Activated CD4-positive, CD25-positive, alpha-beta regulatory T cell (primary cell): ENCODE measurements around the gene COG7.
"Not testable (repeated sequence)": the region's sequence is repeated elsewhere in the genome, so short reads cannot be mapped to it uniquely, and the experiment has no call there.

Experiments
- DNase-seq, 4 experiments: peaks; one replicate each; lab custom pipeline; 2025; lab: John Stamatoyannopoulos, UW

The COG7 gene

GRCh38 chr16:23409522-23409921 lies 43.5 kb downstream of the COG7 start:
- no peak for DNase-seq

GRCh38 chr16:23408823-23409298 lies 44.1 kb downstream of the COG7 start:
- DNase-seq = no peak

GRCh38 chr16:23408242-23408822 lies 44.7 kb downstream of the COG7 start:
- no peak for DNase-seq

DNA sequence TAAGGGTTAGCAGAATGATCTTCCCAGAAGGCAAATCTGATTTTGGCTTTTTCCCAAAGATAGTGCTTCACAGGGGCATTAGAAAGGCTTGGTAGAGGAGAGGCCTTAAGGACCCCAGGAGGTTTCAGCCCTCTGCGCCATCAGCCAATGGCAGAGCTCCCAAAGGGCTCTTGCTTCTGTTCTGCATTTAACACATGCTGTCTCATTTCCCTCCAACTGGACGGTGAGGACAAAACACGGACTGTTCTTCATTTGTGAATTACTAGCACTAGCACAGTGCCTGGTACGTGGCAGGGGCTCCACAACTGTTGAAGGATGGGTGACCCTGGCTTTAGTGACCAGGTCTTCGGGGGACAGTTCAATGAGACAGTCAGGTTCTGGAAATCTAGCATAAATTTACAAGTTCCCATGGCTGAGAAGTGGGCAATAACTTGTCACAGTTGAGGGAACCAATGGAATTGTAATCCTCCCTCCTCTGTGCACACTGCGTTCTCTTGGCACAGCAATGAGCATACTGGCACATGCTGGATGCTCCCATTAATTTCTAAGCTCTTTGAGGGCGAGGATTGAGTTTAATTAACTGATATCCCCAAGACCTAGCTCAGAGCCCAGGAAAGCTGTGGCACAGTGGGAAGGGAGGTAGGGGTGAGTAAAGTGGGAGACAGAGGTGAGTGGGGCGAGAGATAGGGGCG lies 45.4 kb downstream of the COG7 start:
- no peak for DNase-seq

GRCh38 chr16:23406546-23407240 lies 46.3 kb downstream of the COG7 start:
- no peak for DNase-seq

DNA sequence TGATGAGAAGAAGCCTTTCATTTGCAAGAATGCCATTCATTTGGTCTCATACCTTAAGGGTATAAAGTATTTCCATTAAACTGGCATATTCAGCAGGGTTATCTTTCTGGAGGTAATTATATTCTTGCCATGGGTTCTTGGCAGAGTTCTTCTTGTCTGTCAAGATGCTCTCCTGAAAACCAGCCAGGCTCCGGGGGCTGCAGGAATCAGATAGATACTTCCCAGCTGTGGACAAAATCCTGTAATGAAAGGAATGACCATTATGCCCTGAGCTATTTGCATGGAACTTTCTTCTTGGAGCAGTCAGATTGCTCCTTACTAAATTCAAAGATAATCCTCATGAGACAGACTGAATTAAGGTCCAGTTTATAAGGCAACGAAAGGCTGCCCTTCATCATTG lies 47.0 kb downstream of the COG7 start:
- DNase-seq = no peak

DNA sequence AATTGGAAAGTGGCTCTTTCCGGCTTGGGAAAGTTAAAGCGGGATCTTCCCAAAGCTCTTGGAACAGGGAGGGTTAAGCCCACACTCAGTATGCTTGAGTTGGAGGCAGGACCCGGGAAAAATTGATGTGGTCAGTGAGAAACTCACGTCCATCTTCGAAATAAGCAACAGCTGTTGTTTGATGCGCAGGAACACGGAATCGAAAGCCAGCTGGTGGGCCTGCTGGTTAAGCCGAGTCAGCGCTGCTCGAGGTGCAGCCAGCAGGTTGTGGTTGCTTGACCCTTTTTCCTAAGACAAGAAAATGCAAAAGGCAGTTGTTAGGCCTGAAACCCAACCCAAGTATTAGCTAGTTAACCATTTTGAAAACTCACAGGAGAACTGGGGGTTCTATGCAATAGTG lies 49.4 kb downstream of the COG7 start:
- DNase-seq = no peak

DNA sequence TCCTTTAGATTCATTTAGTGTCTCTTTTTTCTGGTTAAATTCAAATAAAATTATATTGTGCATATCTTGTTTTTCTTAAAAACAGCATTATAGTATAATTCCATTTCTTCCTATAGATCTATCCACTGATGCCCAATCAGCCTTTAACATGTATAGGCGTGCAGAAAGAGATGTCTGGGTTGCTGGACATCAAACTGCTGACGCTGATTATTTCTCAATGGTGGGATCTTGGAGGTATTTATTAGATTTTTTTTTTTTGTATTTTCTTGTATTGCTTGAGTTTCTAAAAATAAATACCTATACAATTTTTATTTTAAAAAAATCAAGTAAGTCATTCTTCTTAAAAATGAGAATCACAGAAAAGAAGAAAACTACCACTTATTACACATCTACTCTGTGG lies 50.9 kb downstream of the COG7 start:
- DNase-seq = no peak

DNA sequence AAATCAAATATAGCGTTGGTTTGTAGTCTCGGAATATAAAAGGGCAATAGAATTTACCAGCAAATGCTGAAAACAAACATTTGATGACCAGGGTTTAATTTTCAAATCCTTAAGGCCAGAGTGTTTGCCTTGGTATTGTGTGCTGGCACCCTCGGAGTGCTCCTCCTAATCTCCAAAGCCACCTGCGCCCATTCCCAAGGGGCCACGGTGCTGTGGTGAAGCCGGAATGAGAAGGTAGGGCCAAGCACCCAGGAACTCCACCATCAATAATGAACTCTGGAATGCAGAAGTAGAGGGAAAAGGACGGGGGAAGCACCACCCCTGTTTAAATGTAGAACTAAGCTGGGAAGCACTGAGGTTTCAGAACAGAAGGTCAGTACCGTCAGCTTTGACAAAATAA lies 51.9 kb downstream of the COG7 start:
- DNase-seq = no peak

DNA sequence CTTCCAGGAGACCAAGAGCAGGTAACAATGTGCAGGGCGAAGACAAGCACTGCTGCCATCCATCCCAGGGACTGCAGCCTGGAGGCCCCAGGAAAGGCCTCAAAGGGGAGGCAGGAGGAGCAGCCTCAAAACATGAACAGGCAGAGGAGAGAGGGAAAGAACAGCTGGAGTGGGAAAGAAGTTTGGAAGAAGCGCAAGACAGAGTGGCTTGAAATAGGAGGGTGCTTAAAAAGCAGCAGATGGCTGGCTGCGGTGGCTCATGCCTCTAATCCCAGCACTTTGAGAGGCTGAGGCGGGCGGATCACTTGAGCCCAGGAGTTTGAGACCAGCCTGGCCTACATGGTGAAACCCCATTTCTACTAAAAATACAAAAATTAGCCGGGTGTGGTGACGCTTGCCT lies 52.5 kb downstream of the COG7 start:
- DNase-seq = not testable (repeated sequence)

- no peak for DNase-seq
Observed at GRCh38 chr16:23398987-23399805, 53.8 kb downstream of the COG7 start.

- DNase-seq = no peak
Observed at GRCh38 chr16:23397464-23397863, 55.5 kb downstream of the COG7 start.

GRCh38 chr16:23395732-23396131 lies 57.3 kb downstream of the COG7 start:
- no peak for DNase-seq

- no peak for DNase-seq
Observed at GRCh38 chr16:23394141-23394831, 58.7 kb downstream of the COG7 start.

DNA sequence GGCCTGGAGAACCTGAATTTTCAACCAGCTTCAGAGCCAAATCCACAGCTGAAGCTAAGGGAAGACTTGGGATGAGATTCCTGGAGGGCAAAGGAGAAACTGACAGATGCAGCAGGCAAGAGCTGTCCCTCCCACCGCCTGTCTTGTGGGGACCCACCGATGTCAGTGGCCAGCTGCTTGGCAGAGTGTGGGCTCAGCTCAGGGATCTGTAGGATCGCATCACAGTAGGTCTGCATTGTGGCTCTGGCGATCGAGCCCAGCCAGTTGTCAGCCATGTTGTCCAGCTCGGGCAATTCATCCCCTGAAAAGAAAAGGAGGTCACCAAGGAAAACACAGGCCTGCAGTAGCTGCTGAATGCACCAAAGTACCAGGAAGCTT lies 60.8 kb downstream of the COG7 start:
- no peak for DNase-seq

DNA sequence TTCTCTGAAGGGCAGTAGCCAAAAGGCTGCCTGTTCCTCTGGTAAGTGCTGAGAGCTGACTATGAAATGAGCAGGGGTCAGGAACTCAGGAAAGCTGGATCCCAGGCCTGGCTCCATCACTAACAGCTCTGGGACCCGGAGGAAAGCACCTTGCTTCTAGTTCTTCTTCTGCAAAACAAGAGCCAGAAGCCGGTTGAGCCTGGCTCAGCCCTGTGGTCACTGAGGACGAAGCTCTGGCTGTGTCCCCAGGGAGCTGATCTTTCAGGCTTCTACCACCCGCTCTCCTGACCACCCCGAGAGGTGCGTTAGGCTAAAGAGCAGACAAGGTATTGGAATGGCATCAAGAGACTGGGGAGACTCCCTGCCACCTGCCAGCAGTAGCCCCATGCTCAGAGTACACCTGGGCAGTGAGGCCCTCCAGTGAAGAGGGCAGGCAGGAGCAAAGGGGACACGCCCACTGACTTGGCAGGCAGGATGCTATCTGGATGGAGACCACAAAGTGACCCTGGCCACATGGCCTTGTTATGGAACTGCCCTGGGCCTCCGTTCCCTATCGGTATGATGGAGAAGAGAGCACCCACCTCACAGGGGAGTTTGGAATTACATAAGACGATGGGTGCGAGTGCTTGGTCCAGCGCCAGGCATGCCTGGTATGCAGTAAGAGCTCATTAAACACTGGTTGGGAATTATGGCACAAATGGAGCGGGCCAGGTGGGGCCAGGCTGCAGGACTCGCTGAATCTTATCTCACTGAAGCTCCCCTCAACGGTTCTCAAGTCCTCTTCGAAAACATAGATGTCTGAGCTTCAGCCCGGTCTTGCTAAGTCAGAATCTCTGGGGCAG lies 61.4 kb downstream of the COG7 start:
- no peak for DNase-seq

DNA sequence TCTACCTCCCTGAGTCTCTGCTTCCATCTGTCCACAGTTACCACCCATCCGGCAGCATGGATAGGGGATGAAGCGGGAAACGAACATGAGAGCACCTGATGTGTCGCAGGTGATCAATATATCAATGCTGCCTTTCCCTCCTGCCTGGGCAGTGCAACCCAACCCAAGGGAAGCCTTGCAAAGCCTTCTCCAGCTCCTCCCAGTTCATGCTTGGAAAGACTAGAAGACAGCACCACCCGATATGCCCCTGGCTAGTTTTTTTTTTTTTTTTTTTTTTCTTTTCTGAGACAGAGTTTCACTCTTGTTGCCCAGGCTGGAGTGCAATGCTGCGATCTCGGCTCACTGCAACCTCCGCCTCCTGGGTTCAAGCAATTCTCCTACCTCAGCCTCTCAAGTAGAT lies 63.1 kb downstream of the COG7 start:
- not testable (repeated sequence) for DNase-seq

DNA sequence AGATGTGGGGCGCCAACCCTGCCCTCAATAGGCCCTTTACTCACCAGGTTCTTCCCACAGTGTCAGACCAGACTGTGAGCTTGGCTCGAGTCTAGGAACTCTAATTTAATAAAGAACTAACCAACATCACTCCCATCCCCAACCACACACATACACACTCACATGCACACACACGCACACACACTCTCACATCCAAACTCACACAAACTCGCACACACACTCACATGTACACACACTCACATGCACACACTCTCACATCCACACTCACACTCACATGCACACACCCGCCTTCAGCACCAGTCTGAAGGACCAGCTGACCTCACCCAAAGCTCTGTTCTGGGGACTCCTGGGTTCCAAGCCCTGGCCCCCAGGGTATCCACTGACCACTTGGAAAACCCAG lies 63.8 kb downstream of the COG7 start:
- no peak for DNase-seq

GRCh38 chr16:23388786-23389185 lies 64.2 kb downstream of the COG7 start:
- no peak for DNase-seq

- no peak for DNase-seq
Observed at GRCh38 chr16:23387666-23388065, 65.3 kb downstream of the COG7 start.

- DNase-seq = no peak
Observed at GRCh38 chr16:23385441-23385840, 67.5 kb downstream of the COG7 start.
